ENCODE results near the gene NT5DC3.

DNA sequence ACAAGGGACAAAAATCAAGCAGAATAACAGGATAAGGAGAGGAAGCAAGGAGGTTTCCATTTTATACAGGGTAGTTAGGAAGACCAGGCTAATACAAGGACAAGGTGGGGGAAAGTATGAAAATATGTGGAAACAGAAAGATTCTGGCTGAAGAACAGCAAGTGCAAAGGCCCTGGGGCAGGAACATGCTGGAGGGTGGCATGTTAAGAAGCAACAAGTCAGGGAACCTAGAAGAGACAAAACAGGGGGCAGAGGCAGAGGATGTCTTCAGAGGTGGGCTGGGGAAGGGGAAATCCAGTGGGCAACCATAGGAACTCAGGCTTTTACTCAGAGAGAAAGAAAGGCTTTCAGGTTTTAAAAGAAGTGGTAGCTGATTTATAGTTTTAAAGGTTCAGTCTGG lies 54.8 kb downstream of the NT5DC3 start:
- TF ChIP-seq CTCF (IDR thresholded peaks at IDR 0.05) (no peak), POLR2A (IDR thresholded peaks at IDR 0.05) (no peak)

Data from tibial nerve (tissue), 3 donors.